Measurements from ENCODE around the gene TLR5. TPM values are rescaled to one million over a fixed set of nuclear protein-coding genes. Genes with fewer than 3 reads are reported as not detected.

TLR5 gene
- total RNA-seq, 1 donor from 2014 or later: 0.22 TPM

DNA sequence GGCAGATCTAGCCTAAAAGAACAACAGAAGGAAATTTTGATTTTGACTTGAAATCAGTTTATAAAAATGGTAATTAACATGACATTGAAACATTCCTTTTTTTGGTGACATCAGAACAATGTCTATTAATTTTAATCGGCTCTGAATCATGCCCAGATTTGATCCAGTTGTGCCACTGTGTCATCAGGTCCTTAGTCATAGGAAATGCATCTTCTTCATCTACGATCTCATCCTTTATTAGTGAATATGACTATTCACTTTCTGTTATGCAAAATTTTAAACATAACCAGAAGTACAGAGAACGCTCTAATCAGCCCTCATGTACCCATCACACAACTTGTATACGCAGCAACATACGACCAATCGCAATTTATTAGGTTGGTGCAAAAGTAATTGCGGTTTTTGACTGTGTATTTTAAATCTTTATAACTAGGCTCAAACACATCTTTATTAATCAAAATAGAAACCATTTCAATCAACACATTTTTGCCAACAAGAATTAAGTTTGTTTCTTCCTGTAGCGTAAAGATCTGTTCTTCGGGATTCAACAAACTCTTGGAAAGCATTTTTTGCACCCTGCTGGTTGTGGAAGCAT lies 40.3 kb upstream of the TLR5 start:
- H3K9me3 Mint-ChIP-seq (ENCODE audit: low read depth): no peaks in the 10 kb centered on the region
- TF ChIP-seq, protein P1, sequence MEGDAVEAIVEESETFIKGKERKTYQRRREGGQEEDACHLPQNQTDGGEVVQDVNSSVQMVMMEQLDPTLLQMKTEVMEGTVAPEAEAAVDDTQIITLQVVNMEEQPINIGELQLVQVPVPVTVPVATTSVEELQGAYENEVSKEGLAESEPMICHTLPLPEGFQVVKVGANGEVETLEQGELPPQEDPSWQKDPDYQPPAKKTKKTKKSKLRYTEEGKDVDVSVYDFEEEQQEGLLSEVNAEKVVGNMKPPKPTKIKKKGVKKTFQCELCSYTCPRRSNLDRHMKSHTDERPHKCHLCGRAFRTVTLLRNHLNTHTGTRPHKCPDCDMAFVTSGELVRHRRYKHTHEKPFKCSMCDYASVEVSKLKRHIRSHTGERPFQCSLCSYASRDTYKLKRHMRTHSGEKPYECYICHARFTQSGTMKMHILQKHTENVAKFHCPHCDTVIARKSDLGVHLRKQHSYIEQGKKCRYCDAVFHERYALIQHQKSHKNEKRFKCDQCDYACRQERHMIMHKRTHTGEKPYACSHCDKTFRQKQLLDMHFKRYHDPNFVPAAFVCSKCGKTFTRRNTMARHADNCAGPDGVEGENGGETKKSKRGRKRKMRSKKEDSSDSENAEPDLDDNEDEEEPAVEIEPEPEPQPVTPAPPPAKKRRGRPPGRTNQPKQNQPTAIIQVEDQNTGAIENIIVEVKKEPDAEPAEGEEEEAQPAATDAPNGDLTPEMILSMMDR (IDR thresholded peaks at IDR 0.05): no peak
- peaks cover 3% of the 10 kb centered on the region for H3K4me1 Mint-ChIP-seq (ENCODE audit: low read depth)
- no peak overlapping the region for H3K27ac Mint-ChIP-seq (ENCODE audit: unreplicated experiment)
- no peak for DNase-seq (ENCODE audit: low spot score)
- peaks cover 32% of the 10 kb centered on the region for H3K27me3 Mint-ChIP-seq (ENCODE audit: low read depth)
- no peak overlapping the region for H3K4me3 Mint-ChIP-seq (ENCODE audit: unreplicated experiment)
- H3K36me3 Mint-ChIP-seq (ENCODE audit: low read depth): no peaks in the 10 kb centered on the region

DNA sequence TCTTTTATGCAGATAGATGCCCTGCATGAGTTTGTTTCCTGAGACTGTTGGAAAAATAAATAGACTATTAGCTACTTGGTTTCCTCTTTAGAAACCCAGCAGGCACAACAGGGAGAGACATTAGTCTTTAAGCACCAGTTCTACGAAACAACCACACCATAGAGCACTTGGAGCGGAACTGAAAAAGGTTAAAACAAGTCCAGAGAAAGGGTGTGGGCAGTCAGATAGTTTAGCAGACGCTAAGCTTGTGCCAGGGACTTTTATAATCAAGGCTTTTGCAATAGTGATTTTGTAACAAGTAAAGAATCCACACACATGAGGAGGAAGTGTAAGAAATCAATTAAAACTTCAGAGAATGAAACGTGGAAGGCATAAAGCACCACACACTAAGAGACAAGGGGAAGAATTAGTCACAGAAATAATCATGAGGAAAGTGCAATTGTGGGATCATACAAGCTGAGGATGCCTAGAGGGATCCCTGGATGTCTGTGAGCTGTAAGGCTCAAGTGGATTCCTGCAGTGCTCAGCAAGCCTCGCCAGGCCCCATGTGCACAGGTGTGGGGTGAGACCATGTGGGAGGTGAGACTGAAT lies 37.8 kb upstream of the TLR5 start:
- Mint-ChIP-seq H3K27me3 (ENCODE audit: low read depth) (peaks cover 36% of the 10 kb centered on the region), H3K9me3 (ENCODE audit: low read depth) (no peaks in the 10 kb centered on the region), H3K4me3 (ENCODE audit: unreplicated experiment) (no peak overlapping the region), H3K4me1 (ENCODE audit: low read depth) (peaks cover 6% of the 10 kb centered on the region), H3K36me3 (ENCODE audit: low read depth) (peaks cover 1% of the 10 kb centered on the region), H3K27ac (ENCODE audit: unreplicated experiment) (no peak overlapping the region)
- DNase-seq (ENCODE audit: low spot score): no peak
- TF ChIP-seq, protein P1 (IDR thresholded peaks at IDR 0.05): no peak

DNA sequence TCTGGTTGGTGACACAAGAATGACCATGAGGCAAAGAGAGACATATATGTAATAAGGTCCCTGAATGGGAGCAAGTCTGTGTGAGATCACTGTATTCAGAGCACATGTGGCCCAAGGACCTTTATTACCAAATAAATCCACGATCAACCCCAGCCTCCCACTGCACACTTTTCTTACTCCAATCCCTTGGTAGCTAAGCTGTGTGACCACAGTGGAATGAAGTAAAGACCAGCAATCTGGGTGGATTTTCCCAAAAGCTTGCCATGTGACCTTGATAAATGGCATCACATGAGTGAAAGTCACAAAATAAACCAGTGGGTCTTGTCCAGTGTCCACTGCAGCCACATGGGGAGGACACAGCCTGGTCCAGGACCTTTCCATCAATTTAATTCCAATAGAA lies 36.7 kb upstream of the TLR5 start:
- Mint-ChIP-seq H3K27ac (ENCODE audit: unreplicated experiment) (no peak overlapping the region), H3K4me1 (ENCODE audit: low read depth) (peaks cover 6% of the 10 kb centered on the region), H3K27me3 (ENCODE audit: low read depth) (peaks cover 39% of the 10 kb centered on the region), H3K9me3 (ENCODE audit: low read depth) (no peaks in the 10 kb centered on the region), H3K36me3 (ENCODE audit: low read depth) (peaks cover 1% of the 10 kb centered on the region), H3K4me3 (ENCODE audit: unreplicated experiment) (no peak overlapping the region)
- DNase-seq (ENCODE audit: low spot score): no peak
- TF ChIP-seq, protein P1 (IDR thresholded peaks at IDR 0.05): no peak

DNA sequence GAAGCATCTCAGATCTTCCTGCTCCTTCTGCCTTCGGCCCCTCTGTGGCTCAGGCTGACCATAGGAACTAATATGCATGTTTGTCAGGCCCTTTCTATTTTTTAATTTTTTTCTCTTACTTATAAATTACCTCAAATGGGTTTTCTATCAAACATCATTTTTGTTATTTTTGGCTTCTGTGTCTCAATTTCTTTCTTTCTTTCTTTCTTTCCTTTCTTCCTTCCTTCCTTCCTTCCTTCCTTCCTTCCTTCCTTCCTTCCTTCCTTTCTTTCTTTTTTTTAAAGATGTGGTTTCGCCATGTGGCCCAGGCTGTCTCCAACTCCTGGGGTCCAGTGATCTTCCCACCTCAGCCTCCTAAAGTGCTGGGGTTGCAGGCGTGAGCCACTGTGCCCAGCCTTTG lies 36.2 kb upstream of the TLR5 start:
- Mint-ChIP-seq H3K27ac (ENCODE audit: unreplicated experiment) (no peak overlapping the region), H3K4me3 (ENCODE audit: unreplicated experiment) (no peak overlapping the region), H3K27me3 (ENCODE audit: low read depth) (peaks cover 38% of the 10 kb centered on the region), H3K9me3 (ENCODE audit: low read depth) (no peaks in the 10 kb centered on the region), H3K4me1 (ENCODE audit: low read depth) (peaks cover 6% of the 10 kb centered on the region), H3K36me3 (ENCODE audit: low read depth) (peaks cover 1% of the 10 kb centered on the region)
- DNase-seq (ENCODE audit: low spot score): no peak
- TF ChIP-seq, protein P1 (IDR thresholded peaks at IDR 0.05): no peak

DNA sequence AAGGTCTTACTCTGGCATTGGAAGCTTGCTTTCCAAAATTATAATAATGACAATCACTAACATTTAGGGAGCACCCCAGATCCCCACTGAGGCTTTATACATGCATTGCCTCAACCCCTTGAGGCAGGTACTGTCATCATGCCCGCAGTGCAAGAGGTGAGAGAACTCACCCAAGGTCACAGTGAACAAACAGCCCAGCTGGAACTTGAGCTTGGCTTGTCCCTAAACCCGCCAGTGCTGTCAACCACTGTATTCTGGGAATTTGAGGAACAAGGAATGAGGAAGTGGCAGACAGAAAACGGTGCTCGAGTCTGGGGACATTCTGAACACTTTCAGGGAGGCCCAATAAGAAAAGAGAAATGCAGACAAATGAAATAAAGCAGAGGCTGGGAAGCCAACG lies 34.6 kb upstream of the TLR5 start:
- Mint-ChIP-seq H3K36me3 (ENCODE audit: low read depth) (peaks cover 1% of the 10 kb centered on the region), H3K4me1 (ENCODE audit: low read depth) (peaks cover 6% of the 10 kb centered on the region), H3K27ac (ENCODE audit: unreplicated experiment) (no peak overlapping the region), H3K27me3 (ENCODE audit: low read depth) (peaks cover 38% of the 10 kb centered on the region), H3K4me3 (ENCODE audit: unreplicated experiment) (no peak overlapping the region), H3K9me3 (ENCODE audit: low read depth) (no peaks in the 10 kb centered on the region)
- DNase-seq (ENCODE audit: low spot score): no peak
- TF ChIP-seq, protein P1 (IDR thresholded peaks at IDR 0.05): no peak

All from chondrocyte (in vitro differentiated cells).